T-helper 2 cell (primary cell): ENCODE results near the gene EXOSC5.
A peak's percentile ranks its signal among the peaks of the same experiment; 100 is the strongest.
"Not testable (repeated sequence)": the region's sequence is repeated elsewhere in the genome, so short reads cannot be mapped to it uniquely, and the experiment has no call there.

Experiments
- DNase-seq, 5 experiments: peaks; one replicate each; pipeline versions ENCODE4 v3.0.0 to v3.0.0-alpha.2; 2012 to 2022

EXOSC5 gene

DNA sequence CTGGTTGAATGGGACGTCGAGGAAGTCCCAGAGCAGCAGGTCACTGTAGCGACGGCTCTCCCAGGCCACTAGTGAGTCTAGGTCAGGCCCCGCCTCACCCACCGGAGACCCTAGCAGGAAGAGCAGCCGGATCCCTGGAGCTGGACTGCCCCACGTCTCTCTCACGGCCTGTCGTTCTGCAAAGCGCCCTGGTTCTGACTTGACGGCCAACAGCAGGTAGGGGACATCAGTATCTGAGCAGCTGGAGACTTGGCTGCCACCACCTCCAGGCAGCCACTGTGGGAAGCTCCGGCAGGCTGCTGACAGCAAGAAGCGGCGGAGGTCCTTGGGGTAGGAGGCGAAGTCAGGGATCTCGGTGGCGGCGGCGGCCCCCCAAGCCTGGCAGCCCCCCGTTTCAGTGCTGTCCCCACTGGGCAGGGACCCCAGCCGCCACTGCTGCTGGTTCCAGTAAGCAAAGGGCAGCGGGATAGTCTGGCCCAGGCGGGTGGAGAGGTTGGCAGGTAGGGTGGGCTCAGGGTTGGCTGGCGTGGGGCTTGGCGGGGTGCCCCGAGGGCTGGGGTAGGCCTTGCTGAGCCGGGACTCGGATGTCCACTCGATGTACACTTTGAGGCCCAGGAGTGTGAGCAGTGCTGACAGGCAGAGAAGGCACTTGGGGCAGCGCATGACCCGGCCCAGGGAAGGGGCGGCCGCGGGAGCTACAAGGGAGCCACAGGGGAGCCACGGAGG is 29.1 kb upstream of the EXOSC5 start:
- no peak for DNase-seq

DNA sequence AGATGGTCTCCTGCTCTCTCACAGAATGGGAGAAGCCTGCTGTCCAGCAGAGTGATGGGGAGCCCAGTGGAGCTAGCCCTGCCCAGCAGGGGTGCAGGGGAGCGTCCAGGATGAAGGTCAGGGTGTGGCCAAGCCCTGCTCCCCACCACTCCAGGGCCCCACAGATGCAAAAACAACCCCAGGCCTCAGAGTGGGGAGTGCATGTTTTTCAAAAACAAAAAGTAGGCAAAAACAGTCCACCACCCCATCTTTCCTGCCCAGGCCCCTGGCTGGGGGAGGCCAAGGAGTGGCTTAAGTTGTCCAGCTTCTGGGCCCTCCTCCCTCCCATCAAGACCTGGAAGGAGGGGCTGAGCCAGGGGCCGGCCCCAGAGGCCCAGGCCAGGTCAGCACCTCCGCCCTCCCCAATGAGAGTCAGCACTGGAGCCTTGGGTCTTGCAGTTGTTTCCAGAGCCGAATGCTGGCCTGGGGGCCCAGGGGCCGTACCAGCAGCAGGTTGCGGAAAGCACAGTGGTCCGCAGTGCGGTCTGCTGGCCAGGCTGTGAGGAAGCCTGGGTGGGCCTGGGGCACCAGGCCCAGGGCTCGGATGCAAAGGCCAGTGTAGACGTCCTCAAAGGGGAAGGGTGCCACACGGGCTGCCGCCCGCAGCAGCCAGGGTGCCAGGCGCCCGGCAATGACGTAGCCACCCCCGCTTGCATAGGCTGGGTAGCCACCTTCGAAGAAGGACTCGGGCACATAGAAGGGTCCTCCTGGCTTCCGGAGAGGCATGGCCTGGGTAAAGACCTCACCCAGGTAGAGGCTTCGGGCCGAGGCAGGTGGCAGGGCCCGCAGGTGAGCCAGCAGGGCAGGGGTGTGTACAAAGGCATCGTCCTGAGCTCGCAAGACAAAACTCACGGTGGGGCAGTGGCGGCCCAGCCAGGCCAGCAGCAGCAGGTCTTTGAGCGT is 28.3 kb upstream of the EXOSC5 start:
- DNase-seq, result no peak

DNA sequence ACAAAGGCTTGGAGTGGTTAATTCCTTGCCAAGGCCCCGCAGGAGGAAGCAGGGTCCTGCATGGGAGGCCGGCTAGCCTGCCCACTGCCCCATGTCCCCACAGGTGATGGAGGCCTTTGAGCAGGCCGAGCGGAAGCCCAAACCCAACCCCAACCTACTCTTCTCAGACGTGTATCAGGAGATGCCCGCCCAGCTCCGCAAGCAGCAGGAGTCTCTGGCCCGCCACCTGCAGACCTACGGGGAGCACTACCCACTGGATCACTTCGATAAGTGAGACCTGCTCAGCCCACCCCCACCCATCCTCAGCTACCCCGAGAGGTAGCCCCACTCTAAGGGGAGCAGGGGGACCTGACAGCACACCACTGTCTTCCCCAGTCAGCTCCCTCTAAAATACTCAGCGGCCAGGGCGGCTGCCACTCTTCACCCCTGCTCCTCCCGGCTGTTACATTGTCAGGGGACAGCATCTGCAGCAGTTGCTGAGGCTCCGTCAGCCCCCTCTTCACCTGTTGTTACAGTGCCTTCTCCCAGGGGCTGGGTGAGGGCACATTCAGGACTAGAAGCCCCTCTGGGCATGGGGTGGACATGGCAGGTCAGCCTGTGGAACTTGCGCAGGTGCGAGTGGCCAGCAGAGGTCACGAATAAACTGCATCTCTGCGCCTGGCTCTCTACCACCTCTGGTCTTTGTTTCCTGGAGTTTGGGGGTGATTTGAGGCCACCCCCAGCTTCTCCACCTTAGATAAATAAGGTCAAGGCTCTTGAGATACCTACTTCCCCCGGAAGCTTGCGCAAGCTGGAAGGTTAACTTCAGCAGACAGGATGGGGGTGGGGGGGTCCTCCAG is 27.4 kb upstream of the EXOSC5 start:
- peak in 1 of 5 experiments; percentile 39 for DNase-seq

DNA sequence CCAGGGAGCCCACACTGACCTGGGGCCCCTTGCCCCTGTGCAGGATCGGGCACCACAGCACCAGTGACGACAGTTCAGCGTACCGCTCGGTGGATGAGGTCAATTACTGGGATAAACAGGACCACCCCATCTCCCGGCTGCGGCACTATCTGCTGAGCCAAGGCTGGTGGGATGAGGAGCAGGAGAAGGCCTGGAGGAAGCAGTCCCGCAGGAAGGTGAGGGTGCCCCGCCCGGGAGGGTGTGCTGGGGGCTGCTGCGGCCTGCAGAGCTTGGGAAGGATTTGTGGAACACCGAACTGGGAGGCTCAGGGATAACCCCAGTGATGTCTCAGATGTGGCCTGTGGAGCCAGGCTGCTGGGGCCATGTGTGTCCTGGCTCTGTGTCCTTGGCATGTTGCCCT is 25.8 kb upstream of the EXOSC5 start:
- no peak for DNase-seq

DNA sequence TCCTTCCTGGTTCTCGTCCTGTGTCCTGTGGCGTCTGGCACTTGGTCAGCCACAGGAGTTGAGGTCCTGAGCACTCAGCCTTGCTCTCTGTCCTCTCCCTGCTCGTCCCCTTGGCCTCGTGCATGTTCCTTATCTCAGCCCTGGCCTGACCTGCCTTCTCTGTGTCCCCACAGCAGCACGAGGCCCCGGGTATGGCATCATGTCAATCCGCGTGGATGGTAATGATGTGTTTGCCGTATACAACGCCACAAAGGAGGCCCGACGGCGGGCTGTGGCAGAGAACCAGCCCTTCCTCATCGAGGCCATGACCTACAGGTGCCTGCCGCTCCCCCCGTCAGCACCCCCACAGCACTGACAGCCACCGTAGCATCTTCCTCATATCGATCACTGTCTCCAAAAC is 25.3 kb upstream of the EXOSC5 start:
- no peak for DNase-seq

DNA sequence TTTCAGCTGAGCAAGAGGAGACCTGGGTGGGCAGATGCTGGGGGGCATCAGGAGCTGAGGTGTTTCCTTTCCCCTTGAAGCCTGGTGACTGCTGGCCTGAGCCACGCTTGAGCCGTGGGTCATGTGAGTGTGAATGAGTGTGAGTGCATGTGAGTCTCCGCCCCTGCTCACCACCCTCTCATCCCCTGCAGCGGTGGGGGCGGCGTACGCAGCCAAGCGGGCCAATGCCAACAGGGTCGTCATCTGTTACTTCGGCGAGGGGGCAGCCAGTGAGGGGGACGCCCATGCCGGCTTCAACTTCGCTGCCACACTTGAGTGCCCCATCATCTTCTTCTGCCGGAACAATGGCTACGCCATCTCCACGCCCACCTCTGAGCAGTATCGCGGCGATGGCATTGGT is 24.8 kb upstream of the EXOSC5 start:
- no peak for DNase-seq

DNA sequence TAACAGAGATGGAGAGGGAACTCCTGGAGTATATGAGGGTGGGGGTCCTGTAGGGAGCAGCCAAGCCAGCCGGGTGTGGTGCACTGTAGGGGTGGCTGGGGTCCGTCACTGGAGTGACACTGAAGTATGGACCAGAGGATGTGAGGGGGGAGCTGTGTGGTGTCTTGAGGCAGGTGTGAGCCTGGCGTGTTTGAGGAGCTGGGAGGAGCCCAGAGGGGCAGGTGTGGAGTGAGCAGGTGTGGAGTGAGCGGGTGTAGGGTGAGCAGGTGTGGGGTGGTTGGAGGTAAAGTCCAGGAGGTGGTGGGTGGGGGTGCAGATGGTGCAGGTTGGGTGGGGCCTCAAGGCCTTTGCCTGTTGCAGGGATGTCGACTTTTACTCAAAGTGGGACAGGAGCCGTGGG is 24.2 kb upstream of the EXOSC5 start:
- DNase-seq, result no peak

DNA sequence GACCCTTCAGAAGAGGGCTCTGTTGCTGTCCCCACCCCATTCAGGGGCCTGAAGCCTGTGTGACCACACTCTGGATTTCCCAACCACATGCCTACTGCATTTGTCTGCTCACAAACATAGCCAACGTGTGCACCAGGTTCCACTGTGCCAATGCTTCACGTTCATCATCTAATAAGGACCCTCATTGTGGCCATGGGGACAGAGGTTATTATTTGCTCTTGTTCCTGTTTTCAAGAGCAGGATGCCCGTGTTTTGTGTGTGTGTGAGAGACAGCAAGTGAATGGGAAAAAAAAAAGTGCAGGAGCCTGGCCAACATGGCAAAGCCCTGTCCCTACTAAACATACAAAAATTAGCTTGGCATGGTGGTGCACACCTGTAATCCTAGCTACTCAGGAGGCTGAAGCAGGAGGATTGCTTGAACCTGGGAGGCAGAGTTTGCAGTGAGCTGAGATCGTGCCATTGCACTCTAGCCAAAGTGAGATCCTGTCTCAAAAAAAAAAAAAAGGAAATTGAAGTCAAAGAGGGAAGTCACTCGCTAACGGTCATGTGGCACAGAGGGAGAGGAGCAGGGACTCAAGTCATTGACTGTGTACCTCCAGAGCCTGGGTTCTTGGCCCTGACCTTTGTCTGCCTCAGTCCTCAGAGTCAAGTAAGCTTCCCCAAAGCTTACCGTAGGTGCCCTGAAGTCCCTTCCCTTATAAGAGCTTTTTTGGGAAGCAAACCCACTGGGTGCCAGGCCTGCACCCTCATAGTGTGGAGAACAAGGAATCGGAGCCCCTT is 23.1 kb upstream of the EXOSC5 start:
- no peak for DNase-seq

DNA sequence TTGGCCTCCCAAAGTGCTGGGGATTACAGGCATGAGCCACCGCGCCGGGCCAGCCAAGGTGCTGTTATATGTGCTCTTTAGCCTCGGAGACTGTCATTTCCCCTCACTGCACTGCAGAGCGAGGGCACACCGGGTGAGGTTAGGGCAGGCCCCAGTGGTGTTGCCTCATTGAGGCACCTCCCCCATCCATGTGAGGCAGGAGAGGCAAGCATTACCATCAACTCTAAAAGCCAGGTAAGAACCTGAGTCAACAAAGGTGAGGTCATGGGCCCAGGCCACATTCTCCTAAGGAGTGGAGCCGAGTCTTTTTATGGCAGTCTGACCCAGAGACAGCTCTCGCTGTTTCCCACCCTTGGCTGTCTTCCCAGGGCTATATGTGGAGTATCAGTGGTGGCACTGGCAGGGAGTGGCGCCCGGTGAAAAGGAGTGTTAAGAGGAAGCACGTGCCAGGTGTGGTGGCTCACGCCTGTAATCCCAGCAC is 19.1 kb upstream of the EXOSC5 start:
- DNase-seq, result no peak

DNA sequence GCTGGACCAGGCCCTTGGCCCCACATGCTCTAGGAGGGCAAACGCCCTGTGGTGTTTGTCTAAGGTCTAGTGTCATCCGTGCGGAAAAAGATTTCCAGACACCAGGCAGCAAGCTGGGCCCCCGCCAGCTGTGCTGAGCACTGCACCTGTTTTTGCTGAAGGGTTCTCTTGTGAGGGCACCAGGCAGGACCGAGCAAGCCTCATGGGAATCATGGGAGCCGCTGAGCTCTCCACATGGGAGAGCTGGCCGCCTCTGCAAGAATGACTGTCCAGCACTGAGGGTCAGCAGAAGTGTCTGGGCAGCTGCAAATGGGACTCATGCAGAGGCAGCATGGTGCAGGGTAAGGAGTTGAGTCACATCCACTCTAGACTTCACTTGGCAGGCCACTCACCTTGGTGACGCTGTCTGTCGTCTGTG is 18.0 kb upstream of the EXOSC5 start:
- no peak for DNase-seq

DNA sequence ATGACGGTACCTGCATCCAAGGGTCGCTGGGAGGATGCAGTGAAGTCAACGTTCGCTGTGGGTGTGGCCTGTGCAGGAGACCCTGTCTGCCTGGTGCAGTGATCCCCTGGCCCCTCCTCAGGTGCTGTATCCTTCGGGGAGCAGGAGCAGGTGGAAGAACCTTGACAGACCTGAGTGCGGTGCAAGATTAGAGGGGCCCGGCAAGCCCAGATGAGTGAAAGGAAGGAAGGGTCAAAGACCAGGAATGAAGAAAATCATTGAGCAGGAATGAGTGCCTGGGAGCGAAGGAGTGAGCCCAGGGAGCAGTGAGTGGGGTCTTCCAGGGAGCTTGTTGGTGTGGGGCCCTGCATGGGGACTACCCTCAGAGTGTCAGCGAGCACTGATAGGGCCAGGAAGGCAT is 17.3 kb upstream of the EXOSC5 start:
- DNase-seq, result no peak

DNA sequence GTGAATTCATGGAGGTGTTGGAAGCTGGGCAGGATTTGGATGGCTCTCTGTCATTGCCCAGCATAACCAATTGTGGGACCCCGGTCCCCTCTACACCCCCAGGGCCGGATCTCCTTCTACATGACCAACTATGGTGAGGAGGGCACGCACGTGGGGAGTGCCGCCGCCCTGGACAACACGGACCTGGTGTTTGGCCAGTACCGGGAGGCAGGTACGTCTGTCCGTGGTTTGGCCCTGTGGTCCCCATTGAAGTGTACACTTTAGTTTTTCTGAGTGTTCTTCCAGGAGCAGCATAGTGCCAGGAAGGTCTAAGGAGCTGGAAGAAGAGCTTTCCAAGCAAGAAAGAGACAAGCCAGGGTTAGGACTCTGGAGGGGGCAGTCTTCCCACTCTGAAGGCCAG is 16.8 kb upstream of the EXOSC5 start:
- no peak for DNase-seq

DNA sequence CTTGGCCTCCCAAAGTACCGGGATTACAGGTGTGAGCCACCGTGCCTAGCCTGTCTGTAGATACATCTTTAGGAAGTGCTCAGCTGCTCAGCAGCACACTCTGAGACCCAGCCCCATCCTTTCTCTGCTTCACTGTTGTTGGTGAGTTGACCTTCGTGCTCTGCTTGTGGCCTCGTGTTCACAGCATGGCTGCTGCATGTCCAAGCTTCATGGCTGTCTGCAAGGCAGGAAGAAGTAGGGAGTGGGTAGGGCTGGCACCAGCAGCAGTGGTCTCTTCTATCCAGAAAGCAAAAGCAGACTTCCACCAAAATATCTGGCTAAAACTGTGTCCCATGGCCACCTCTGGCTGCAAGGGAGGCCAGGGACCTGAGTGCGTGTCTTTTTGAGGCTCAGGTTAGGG is 15.8 kb upstream of the EXOSC5 start:
- no peak for DNase-seq

DNA sequence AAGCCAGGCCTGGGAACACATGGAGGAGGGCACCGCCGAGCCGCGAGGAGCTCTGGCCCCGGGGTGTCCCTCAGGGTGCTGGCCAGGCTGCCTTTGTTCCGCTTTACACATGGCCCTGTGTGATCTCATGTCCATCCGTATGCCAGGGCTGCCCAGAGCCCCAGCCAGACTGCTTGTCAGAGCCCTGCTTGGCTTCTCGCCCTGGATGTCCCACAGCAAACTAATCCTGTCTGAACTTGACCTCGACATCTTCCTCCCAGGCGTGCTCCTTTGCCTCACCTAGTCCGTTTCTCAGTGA is 14.8 kb upstream of the EXOSC5 start:
- DNase-seq, result no peak

DNA sequence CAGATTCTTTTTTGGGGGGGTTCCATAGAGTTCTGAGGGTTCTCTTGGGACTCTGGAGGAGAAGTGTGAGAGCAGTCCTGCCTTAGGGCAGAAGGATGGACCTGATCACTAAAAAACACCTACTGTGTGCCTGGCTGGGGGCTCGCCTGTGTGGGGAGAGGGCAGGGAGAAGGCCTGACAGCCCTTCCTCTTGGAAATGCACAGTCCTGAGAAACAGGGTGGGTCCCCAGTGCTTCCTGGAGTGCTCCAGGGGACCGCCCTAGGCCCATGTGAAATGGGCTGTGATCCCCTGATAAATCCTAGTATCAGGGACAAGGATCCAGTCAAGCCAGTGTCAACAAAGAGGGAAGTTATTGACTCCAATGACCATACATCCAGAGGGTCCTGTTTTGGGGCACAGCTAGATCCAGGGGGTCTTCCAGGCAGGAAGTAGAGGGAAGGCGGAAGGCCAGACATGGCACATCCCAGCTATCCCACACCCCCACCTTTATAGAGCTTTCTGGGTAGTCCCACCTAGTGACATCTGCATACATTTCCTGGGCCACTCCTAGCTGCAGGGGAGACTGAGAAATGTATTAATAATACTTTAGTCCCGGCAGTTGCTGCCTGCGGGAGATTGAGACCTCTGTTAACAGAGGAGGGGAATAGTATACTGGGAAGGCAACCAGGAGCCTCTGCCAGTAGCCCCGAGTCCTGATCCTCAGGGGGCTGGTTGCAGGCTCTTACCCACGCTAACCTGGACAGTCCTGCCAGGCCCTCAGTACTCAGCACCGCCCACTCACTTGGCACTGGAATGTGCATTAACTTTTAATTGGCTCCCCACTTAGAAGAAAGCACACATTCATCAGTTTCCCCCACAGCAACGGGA is 14.2 kb upstream of the EXOSC5 start:
- no peak for DNase-seq

DNA sequence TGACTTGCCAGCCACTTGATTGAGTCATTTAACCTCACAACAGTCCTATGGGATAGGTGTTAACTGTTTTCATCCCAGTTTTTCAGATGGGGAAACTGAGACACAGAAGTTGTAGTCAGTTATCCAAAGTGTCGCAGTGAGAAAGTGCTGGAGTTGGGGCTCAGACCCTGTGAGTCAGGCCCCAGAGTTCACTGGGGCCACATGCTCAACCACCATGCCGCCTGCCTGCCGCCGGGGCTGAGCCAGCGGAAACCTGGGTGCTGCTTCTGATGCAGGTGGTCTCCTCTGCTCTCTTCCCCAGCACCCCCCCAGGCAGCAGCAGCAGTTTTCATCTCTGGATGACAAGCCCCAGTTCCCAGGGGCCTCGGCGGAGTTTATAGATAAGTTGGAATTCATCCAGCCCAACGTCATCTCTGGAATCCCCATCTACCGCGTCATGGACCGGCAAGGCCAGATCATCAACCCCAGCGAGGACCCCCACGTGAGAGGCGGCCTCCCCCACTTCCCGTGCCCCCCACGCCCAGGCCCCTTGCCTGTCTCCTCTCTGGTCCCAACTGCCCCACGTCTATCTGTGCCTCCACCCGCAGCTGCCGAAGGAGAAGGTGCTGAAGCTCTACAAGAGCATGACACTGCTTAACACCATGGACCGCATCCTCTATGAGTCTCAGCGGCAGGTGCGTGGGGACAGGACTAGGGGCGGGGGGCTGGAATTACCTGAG is 13.3 kb upstream of the EXOSC5 start:
- no peak for DNase-seq

DNA sequence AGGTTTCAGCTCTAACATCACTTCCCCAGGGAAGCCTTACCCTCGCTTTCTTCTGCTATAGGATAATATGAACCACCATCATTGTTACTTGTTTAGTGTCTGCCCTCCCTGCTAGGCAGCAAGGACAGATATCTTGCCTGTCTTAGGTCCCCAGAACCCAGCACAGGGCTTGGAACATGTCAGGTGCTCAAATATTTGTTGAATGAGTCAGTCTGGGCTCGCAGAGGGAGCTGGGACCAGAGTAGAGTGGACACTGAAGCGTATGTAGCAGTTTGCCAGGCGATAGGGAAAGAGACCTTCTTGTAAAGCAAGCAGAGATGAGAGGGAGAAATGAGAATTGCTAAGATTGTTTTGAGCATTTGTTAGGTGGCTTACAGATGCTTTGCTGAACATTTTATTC is 12.1 kb upstream of the EXOSC5 start:
- DNase-seq, result no peak

DNA sequence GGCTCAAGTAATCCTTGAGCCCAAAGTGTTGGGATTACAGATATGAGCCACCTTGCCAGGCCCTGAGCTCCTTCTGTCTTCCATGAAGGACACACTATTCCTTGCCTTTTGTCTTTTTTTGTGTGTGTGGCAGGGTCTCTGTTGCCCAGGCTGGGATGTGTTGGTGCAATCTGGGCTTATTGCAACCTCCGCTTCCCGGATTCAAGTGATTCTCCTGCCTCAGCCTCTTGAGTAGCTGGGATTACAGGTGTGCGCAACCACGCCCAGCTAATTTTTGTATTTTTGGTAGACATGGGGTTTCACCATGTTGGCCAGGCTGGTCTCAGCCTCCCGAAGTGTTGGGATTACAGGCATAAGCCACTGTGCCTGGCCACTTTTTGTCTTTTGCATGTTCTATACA is 11.7 kb upstream of the EXOSC5 start:
- DNase-seq, result not testable (repeated sequence)

DNA sequence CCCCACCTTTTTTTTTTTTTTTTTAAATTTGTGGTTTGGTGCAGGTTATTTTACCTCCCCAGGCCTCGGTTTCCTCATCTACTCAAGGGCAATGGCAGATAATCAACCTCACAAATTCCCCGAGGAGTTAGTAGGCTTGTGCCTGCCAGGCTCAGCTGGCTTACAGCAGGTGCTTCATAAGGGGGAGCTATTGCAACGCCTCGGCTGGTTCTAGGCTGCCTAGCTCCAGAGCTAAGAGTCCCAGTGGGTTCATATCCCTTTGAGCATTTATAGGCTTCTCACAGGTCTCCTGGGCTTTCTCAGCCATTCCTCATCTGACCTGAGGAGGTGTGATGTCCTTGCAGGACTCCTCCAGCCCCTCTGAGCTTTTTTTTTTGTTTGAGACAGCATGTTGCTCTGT is 11.1 kb upstream of the EXOSC5 start:
- DNase-seq, result no peak

DNA sequence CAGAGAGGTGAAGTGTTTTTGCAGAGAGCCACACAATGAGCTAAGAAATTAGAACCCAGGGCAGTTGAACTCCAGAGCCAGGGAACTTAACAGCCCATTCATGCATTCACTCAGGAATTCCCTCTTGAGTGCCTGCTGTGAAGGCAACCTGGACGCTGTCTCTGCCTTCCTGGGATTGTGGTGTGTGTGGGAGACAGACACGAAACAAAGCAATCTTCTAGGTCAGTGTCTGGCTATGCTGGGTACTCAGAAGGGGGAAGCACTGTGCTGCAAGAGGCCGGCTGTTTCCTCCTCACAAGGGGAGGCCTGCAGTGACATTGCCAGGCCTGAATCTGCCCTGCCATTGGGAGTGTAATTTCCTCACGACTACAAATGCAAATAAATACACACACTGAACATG is 10.1 kb upstream of the EXOSC5 start:
- no peak for DNase-seq

DNA sequence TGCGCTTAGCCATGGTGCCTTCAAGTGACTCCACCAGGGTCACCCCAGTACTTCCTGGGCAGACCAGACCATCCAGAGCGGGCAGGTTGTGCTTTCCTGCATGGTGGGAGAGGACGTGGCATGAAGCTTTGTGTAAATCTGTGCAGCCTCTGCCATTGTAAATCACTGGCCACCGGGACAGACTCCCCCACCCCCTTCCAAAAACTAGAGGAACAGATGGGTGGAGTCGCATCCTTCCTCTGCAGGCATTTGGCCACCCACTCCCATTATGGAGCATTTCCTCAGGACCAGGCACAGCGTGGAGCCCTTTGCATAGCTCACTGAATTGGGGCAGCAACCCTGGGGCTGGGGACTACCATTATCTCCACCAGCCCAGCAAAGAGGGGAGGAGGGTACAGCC is 8.6 kb upstream of the EXOSC5 start:
- no peak for DNase-seq
